Mucosa of gallbladder (tissue), 1 donor: ENCODE measurements around the gene BRME1. TPM values are rescaled to one million over a fixed set of nuclear protein-coding genes. Genes with fewer than 3 reads are reported as not detected.

Experiments
- DNase-seq: peaks from one replicate; pipeline ENCODE4 v3.0.0-alpha.2; 2020; ENCODE audit warnings: low spot score
- total RNA-seq: library from RNA; stranded (reverse); gene quantifications from one replicate; pipeline ENCODE4 v1.2.1, GENCODE V29; 2021
- donor health status: DM: no; HTN: no; CAD: no.

The BRME1 gene
- total RNA-seq, 1 donor from 2014 or later, result 2.6 TPM

DNA sequence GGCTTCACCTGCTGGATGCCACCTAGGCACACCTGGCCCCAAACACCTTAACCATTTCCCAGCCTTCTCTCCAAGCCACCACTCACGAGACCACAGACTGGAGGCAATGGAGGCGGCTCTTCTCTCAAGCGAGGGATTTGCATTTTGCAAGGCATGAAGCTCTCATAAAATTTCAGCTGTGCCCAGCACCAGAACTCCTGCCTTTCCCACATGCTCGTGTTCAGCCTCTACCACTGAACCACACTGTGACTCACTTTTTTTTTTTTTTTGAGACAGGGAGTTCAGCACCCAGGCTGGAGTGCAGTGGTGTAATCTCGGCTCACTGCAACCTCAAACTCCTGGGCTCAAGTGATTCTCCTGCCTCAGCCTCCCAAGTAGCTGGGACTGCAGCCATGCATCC, 18.4 kb downstream of the BRME1 start:
- DNase-seq, result no peak

DNA sequence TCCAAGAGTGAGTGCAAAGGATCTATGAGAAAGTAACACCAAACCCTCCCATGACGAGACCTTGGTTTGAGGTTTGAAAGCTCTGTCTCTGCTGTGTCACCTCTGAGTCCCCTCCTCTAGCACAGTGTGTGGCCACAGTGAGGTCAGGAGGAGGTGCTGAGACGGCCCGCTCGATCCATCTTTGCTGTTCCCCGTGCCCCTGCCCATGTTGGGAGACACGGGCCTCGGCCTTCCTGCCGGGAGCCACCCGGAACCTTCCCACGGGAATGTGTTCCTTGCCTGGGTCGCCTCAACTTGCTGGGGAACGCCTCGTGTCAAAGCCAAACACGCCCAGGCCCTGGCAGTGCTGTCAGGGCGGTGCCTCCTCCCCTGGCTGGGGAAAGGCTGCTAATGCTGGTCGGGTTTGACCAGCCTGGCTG, 18.9 kb downstream of the BRME1 start:
- DNase-seq, result no peak

DNA sequence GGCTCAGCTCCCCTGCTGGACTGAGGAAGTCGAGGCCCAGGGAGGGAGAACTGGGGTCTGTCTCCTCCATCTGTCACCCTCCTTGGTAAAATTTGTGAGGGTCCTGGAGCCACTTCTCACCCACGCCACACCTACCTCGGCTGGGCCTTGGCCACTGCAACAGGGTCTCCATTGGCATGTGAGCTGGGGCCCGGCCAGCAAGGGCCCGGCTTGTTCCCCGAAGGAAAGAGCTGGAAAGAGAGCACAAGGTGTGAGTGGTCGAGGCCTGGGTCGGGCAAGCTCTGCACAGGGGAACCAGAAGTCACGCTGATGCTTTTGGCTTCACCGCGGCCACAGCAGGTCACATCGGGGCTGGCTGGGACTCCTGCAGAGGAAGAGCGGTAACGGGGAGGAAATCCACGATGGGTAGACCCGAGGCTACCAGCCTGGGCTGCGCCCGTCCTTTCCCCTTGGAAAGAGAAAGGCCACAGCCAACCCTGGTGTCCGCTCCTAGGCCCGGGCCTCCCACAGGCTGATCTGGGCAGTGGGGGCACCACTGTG, 20.0 kb downstream of the BRME1 start:
- DNase-seq, result no peak

DNA sequence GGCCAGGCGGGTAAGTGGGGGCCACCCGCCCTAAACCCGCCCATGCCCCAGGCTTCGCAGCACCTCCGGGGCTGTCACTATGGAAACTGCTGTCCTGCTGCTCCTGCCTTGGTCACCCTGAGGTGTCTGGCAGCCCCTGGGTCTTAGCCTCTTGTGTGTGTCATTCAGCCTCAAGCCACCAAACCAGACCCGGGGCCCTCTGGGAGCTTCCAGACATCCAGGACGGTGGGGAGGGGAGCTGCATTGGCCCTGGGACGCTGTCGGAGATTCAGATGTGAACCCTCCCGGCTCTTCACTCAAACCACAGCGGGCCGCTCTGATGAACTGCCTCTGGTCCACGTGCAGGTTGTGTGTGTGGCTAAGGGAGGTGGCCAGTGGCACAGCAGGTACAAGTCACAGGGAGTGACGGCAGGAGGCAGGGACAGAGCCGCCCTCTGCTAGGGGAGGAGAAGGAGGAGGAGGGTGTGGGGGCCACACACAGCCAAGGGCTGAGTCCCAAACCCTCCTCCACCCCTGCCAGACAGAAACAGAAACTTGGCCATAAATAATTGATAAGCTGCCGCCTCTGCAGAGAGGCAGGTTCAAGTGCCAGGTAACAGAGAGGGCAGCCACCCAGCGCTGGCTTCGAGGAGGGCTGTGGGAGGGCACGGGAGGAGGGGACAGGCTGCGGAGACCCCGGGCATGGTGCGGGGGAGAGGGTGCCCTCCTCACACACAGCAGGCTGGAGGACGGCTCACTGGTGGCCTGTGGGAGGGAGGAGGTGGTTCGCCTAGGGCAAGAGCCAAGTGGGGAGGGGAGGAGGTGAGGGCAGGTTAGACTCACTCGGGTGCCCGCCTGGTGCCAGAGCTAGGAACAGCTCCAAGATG, 21.0 kb downstream of the BRME1 start:
- DNase-seq, result peak; percentile 63

- no peak for DNase-seq
These were observed 22.3 kb downstream of the BRME1 start for GRCh38 chr19:13883516-13884064.

- no peak for DNase-seq
These were observed 23.1 kb downstream of the BRME1 start for GRCh38 chr19:13882836-13883235.

GRCh38 chr19:13882419-13882795, 23.5 kb downstream of the BRME1 start:
- DNase-seq, result no peak

DNA sequence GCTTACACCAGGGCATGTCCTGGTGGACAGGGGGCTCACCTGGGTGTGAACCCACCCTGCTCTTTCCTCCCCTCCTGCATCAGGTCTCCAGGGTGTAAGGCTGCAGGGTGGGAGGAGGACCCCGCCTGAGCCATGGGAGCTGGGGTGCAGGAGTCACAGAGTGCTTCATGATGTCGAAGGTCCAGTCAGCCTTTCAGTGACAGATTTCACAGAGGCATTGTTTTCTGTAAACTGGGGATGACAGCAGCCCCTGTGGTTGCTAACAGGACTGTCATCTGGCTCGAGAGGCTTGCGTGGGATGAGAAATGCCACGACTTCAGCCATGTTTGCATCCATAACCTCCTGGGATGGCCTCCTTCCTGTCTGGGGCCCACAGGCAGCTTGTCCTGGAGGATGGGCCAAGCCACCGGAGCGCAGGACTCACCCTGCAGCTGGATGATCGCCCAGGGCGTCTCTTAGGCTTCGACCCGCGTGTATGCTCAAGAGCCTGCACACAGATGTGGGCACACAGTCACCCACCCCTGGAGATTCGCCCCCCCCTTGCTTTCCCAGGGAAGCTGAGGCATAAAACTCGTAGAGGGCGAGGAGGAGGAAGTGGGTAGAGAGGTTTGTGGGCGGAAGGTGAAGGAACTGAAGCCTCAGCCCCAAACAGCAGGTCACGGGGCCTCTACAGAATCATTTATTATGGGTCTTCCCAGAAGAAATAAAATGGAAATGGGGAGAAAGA, 24.1 kb downstream of the BRME1 start:
- DNase-seq, result no peak

DNA sequence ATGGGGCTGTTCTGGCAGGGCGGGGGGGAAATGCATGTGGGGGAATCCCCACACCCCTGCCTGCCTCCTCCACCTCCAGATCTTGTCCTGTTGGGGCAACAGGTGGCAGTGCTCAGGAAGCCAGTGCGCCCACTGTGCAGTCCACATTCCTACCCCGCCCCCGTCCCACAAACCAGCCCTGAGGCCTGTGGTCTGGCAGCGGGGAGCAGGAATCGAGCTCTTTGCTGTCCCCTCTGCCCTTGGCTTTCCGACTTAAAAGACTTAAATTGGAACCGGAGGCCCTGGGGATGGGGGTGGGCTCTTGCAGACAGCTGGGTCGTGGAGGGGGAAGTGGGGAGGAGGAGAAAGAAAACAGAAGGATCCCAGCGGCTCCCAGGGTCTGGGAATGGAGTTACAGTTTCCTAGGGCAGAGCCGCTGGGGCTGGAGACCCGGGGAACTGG, 24.6 kb downstream of the BRME1 start:
- DNase-seq, result no peak

DNA sequence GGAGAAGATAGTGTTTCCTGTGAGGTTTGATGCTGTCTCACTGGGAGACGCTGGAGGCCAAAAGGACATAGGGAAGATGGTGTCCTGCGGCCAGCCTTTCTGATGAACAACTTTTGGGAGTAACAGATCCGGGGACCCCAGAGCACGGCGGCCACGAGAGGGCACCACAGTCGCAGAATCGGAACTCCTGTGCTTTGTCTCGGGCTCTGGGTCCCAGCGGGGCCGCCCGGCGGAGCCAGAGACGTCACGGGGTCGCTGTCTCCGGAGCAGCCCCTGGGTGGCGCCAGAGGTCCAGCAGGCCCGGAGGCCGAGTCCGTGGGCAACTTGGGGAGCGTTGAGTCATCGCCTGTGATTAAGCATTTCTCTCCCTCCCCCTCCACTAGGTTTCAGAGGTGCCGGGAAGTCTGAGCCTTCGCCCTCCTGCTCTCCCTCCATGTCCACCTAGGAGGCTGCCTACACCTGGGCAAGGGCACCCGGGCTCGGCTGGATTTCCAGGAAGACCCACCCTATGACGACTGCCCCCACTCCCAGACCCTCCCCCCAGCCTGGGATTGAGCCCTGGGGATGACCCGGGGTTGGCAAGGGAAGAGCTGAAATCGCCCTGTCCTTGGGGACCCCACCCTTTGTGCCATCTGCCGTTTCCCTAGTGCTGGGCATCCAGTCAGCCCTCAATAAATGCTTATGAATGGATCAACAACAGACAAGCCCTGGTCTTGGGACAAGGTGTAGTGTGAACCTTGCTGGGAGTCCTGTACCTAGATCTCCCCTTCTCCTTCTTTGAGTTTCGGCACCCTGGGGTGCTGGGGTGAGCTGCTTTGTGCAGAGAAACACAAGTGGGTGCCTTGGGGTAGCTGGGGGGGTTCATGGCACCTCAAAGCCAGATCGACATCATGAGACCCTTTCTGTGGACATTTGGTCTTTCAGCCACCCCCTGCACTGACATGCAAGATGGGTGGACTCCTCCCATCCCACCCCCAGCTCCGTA, 25.6 kb downstream of the BRME1 start:
- DNase-seq, result peak; percentile 99

GRCh38 chr19:13877303-13877702, 28.6 kb downstream of the BRME1 start:
- no peak for DNase-seq

GRCh38 chr19:13876834-13877233, 29.1 kb downstream of the BRME1 start, which contains the start of gene NANOS3:
Gene NANOS3, plus strand, starts transcription at chr19:13877134. Its CDS starts 115 bp downstream, at chr19:13877249.
- DNase-seq, result no peak

- no peak for DNase-seq
These were observed 30.1 kb downstream of the BRME1 start for GRCh38 chr19:13875824-13876223.

DNA sequence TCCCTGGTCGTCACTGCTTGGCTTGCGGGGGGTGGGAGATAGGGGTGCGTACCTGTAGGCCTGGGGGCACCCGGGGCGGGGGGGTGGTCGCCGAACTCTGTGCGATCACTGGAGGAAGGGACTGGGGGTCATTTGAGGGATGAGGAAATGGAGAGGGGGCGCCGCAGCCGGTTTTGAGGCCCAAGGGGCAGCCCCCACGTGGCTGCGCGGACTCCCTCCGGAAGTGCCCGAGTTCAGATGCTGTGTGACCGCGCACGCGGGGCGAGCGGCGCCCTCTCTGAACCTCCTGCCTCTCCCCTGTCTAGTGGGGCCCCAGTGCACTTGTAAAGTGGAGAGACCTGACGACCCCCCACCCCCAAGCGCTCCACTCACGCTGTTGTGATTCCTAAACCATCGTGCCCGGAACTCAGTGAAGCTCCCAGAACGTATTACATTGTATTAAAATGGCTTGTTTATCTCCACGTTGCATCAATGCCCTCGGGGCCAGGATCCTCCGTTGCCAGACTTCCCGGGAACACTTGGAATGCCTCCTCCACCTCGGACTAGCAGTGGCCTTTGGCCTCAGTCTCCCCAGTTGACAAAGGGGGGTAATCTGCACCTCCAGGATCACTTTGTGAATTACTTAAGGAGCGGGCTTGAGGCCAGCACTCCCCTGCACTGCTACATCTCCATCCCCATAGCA, 31.9 kb downstream of the BRME1 start:
- no peak for DNase-seq

GRCh38 chr19:13872695-13873389, 33.1 kb downstream of the BRME1 start:
- DNase-seq, result no peak

GRCh38 chr19:13872339-13872694, 33.6 kb downstream of the BRME1 start:
- no peak for DNase-seq

DNA sequence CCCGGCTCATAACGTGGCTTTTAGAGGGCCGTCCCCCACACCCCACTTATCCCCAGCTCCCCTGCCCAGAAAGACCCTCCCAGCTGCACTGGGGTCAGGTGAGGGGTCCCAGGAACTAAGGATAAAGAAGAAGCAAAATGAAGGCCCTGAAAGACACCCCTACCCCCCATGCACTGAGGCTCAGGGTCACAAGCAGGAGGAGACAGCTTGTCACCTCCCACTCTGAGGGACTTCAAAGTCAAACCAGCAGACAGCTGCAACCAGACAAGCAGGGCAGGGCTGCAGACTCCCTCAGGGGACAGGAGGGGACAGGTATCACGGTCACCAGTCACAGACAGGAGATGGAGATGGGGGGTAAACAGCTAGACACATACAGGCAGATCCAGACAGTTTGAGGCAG, 35.0 kb downstream of the BRME1 start:
- no peak for DNase-seq

- DNase-seq, result no peak
These were observed 36.6 kb downstream of the BRME1 start for GRCh38 chr19:13869281-13869680.

DNA sequence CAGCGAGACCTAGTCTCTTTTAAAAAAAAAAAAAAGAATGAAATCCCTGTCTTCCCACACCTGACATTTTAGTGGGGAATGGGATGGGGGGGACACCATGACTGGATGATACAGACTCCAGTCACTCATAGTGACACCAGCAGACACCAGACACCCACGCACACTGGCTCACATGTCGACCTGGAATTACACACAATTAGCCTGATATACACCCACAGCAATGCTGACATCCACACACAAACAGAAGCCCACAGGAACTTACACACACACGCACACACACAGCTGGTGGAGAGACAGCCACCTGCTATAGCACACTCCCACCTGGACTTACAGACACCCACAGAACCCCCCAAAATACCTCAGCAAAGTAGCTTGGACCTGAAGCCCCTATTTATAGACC, 37.3 kb downstream of the BRME1 start:
- DNase-seq, result no peak

DNA sequence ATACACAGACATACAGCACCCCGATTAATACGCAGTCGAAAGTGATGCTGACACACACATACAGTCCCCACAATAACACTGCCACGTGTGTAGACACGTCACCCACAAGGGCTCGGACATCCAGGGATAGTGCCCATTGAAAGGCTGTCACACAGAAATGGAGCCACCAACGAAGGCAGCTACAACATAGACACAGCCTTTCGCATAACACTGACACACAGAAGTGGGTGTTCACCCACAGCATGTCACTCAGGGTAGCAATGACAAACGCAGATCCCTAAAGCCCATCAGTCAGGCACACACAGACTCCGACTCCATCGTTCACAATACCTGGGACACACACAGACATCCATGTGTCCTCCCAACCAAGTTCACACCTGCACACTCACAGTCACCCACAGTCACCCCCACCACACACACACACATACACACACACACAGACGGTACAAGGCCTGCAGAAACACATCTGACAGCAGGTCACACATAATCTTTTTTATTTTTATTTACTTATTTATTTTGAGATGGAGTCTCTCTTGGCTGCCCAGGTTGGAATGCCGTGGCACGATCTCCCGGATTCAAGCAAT, 39.4 kb downstream of the BRME1 start:
- DNase-seq, result no peak
